GM23338 (cell line): ENCODE results near the gene STAT4. TPM values are rescaled to one million over a fixed set of nuclear protein-coding genes. Genes with fewer than 3 reads are reported as not detected.

Experiments used
- ATAC-seq: fragments of 200-7000 bp; cut with Tn5 transposase; 3 replicates; pipeline ENCODE4 v1.9.1; 2020
- DNase-seq: peaks from one replicate; pipeline ENCODE4 v3.0.0-alpha.2; 2015; ENCODE audit warnings: low spot score
- H2AFZ ChIP-seq: fragments of 200-600 bp; sonication (generic); 2 replicates; pipeline ENCODE4 v1.8.0; 2016; ENCODE audit warnings: antibody characterized with exemption, mild to moderate bottlenecking, moderate library complexity
- H3F3A ChIP-seq: fragments of 200-600 bp; sonication (generic); replicated peaks from 2 replicates; pipeline ENCODE4 v1.8.0; 2017; ENCODE audit warnings: antibody characterized with exemption, mixed run types, low read depth
- H3K27ac ChIP-seq: fragments of 200-600 bp; sonication (generic); 2 replicates; pipeline ENCODE4 v1.6.1; 2016; ENCODE audit warnings: low read depth
- H3K27me3 ChIP-seq: fragments of 200-600 bp; sonication (generic); 2 replicates; pipeline ENCODE4 v1.8.0; 2016; ENCODE audit warnings: mild to moderate bottlenecking, mixed run types, moderate library complexity; ENCODE audit not compliant: insufficient read depth
- H3K36me3 ChIP-seq: fragments of 200-600 bp; sonication (generic); 2 replicates; pipeline ENCODE4 v1.8.0; 2016; ENCODE audit warnings: mild to moderate bottlenecking; ENCODE audit not compliant: insufficient read depth
- H3K4me1 ChIP-seq: fragments of 200-600 bp; sonication (generic); 2 replicates; pipeline ENCODE4 v1.8.0; 2016; ENCODE audit warnings: mild to moderate bottlenecking, moderate library complexity; ENCODE audit not compliant: insufficient read depth
- H3K4me2 ChIP-seq: fragments of 200-600 bp; sonication (generic); 2 replicates; pipeline ENCODE4 v1.7.1; 2017; ENCODE audit warnings: mixed run types
- H3K4me3 ChIP-seq: fragments of 200-600 bp; sonication (generic); 2 replicates; pipeline ENCODE4 v1.6.1; 2016; ENCODE audit warnings: mixed run types
- H3K79me2 ChIP-seq: fragments of 200-600 bp; sonication (generic); replicated peaks from 2 replicates; pipeline ENCODE4 v1.8.0; 2017; ENCODE audit warnings: mild to moderate bottlenecking; ENCODE audit not compliant: insufficient read depth
- H3K9me2 ChIP-seq: fragments of 200-600 bp; sonication (generic); 2 replicates; pipeline ENCODE4 v1.8.0; 2017; ENCODE audit not compliant: insufficient read depth
- H4K20me1 ChIP-seq: fragments of 200-600 bp; sonication (generic); replicated peaks from 2 replicates; pipeline ENCODE4 v1.8.0; 2017; ENCODE audit warnings: mild to moderate bottlenecking; ENCODE audit not compliant: insufficient read depth
- H3K27ac Mint-ChIP-seq: 2 replicates; pipeline ENCODE4 v1.8.0; 2020; ENCODE audit warnings: inconsistent platforms, mild to moderate bottlenecking, moderate library complexity, mixed read lengths
- H3K27me3 Mint-ChIP-seq: 3 replicates; pipeline ENCODE4 v1.8.0; 2022; ENCODE audit warnings: low read depth, mild to moderate bottlenecking, moderate library complexity, mixed read lengths, inconsistent platforms; ENCODE audit not compliant: insufficient read depth, poor library complexity
- H3K36me3 Mint-ChIP-seq: 3 replicates; pipeline ENCODE4 v1.8.0; 2021; ENCODE audit warnings: low read depth, mild to moderate bottlenecking, inconsistent platforms, moderate library complexity, mixed read lengths
- H3K4me1 Mint-ChIP-seq: 3 replicates; pipeline ENCODE4 v1.8.0; 2020; ENCODE audit warnings: mild to moderate bottlenecking, inconsistent platforms, mixed read lengths
- H3K4me3 Mint-ChIP-seq: 3 replicates; pipeline ENCODE4 v1.8.0; 2021; ENCODE audit warnings: moderate library complexity, mild to moderate bottlenecking, inconsistent platforms, mixed read lengths
- H3K9me3 Mint-ChIP-seq: 3 replicates; pipeline ENCODE4 v1.8.0; 2020; ENCODE audit warnings: moderate library complexity, mild to moderate bottlenecking, inconsistent platforms, mixed read lengths
- CREB1 ChIP-seq: fragments of 250-450 bp; sonication (Bioruptor Pico); IDR thresholded peaks from 2 replicates; pipeline ENCODE4 v1.5.0; 2020; ENCODE audit warnings: low read depth, mild to moderate bottlenecking, moderate library complexity
- EZH2 ChIP-seq: fragments of 200-600 bp; sonication (generic); IDR thresholded peaks from one replicate; pipeline ENCODE4 v1.8.0; 2017; ENCODE audit warnings: antibody characterized with exemption, mild to moderate bottlenecking, low read depth; ENCODE audit not compliant: unreplicated experiment
- EZH2phosphoT487 ChIP-seq: fragments of 200-600 bp; sonication (generic); IDR thresholded peaks from one replicate; pipeline ENCODE4 v1.8.1; 2018; ENCODE audit warnings: antibody characterized with exemption; ENCODE audit not compliant: unreplicated experiment
- NANOG ChIP-seq: IDR thresholded peaks from 2 replicates; pipeline ENCODE4 v1.6.1; 2016; ENCODE audit warnings: antibody characterized with exemption, borderline replicate concordance
- REST ChIP-seq: IDR thresholded peaks from one replicate; pipeline ENCODE4 v1.6.1; 2018; ENCODE audit warnings: antibody characterized with exemption; ENCODE audit not compliant: unreplicated experiment
- STAT1 ChIP-seq: IDR thresholded peaks from one replicate; pipeline ENCODE4 v1.6.1; 2016; ENCODE audit warnings: antibody characterized with exemption; ENCODE audit not compliant: unreplicated experiment
- ZNF114 ChIP-seq: fragments of 250-450 bp; sonication (Bioruptor Pico); IDR thresholded peaks from 2 replicates; pipeline ENCODE4 v1.5.0; 2020; ENCODE audit warnings: mild to moderate bottlenecking, moderate library complexity
- ZNF331 ChIP-seq: fragments of 250-450 bp; sonication (Bioruptor Pico); IDR thresholded peaks from 2 replicates; pipeline ENCODE4 v1.5.0; 2020; ENCODE audit warnings: low read depth, mild to moderate bottlenecking, moderate library complexity
- ZNF462 ChIP-seq: fragments of 250-450 bp; sonication (Bioruptor Pico); IDR thresholded peaks from 2 replicates; pipeline ENCODE4 v1.5.0; 2020; ENCODE audit warnings: mild to moderate bottlenecking, moderate library complexity
- polyA plus RNA-seq: library from polyadenylated mRNA; unstranded; fragments of >200 nt; fragmentation: Nextera tagmentation; extraction: Ambion mirVana; gene quantifications from 2 replicates; pipeline ENCODE4 v1.2.1, GENCODE V29; 2016
- total RNA-seq: library from RNA; depleted of rRNA; stranded (reverse); fragments of >200 nt; shearing (Covaris generic); gene quantifications from 2 replicates; pipeline ENCODE4 v1.2.3, GENCODE V29; 2014

The STAT4 gene
- total and polyA plus RNA-seq, 2 experiments from 2014 or later = 0.52 to 0.86 TPM

- Mint-ChIP-seq H3K27me3 (no peaks in the 10 kb centered on the region), H3K4me1 (peaks cover 4% of the 10 kb centered on the region; the same call in 1 of the 3 replicates), H3K9me3 (no peaks in the 10 kb centered on the region), H3K27ac (no peak overlapping the region), H3K4me3 (no peak overlapping the region), H3K36me3 (no peaks in the 10 kb centered on the region)
- no peak for TF ChIP-seq ZNF114 (CRISPR knock-in tag)
- TF ChIP-seq STAT1 = no peak
- TF ChIP-seq EZH2 = no peak
- no peak for TF ChIP-seq REST
- TF ChIP-seq ZNF331 = no peak
- no peak for TF ChIP-seq NANOG
- no peak for TF ChIP-seq ZNF462 (CRISPR knock-in tag)
- no peak for TF ChIP-seq EZH2phosphoT487
- no peak for TF ChIP-seq CREB1 (CRISPR knock-in tag)
- Histone ChIP-seq H2AFZ (no peak overlapping the region), H3K4me2 (no peak overlapping the region), H3F3A (no peaks in the 10 kb centered on the region), H4K20me1 (no peaks in the 10 kb centered on the region), H3K36me3 (no peaks in the 10 kb centered on the region), H3K27ac (no peak overlapping the region), H3K4me3 (no peak overlapping the region), H3K27me3 (no peaks in the 10 kb centered on the region), H3K9me2 (peaks cover 4% of the 10 kb centered on the region; the same call in 1 of the 2 replicates), H3K79me2 (no peaks in the 10 kb centered on the region), H3K4me1 (no peaks in the 10 kb centered on the region)
- no peak for ATAC-seq
- no peak for DNase-seq
Observed at GRCh38 chr2:191158193-191158592, 7.4 kb upstream of the STAT4 start.
